IMR-90 (cell line): ENCODE measurements around the gene IL1RL1. TPM values are rescaled to one million over a fixed set of nuclear protein-coding genes. Genes with fewer than 3 reads are reported as not detected.

Source experiments
- ATAC-seq: fragments of 200-7000 bp; cut with Tn5 transposase; 2 replicates; pipeline ENCODE4 v1.9.1; 2020; ENCODE audit warnings: low read depth, mild to moderate bottlenecking, moderate library complexity
- BruUV-seq: library from RNA; stranded (reverse); fragments of 400-500 nt; replicated peaks from 2 replicates; lab custom pipeline; 2021; lab: Mats Ljungman, UMichigan
- CTCF ChIA-PET: fragments of 300-600 bp; formaldehyde crosslinking; extraction: SDS; loops from one replicate; lab custom pipeline; 2021; ENCODE audit warnings: antibody characterized with exemption; lab: Yijun Ruan, JAX
- POLR2A ChIA-PET: fragments of 300-600 bp; sonication (Branson Sonifier 250); formaldehyde crosslinking; loops from one replicate; lab custom pipeline; 2022; ENCODE audit warnings: antibody characterized with exemption; ENCODE audit not compliant: unreplicated experiment; lab: Charles Lee
- DNase-seq: peaks from one replicate; pipeline ENCODE4 v3.0.0; 2013
- H2AFZ ChIP-seq: replicated peaks from 2 replicates; pipeline ENCODE3; 2013; ENCODE audit warnings: low read length, mild to moderate bottlenecking; ENCODE audit not compliant: poor library complexity
- H2AK5ac ChIP-seq: 2 replicates; pipeline ENCODE4 v1.6.1; 2013; ENCODE audit warnings: low read depth, low read length, inconsistent platforms
- H2AK9ac ChIP-seq: replicated peaks from 2 replicates; pipeline ENCODE3; 2013; ENCODE audit warnings: mild to moderate bottlenecking, low read depth, low read length, moderate library complexity; ENCODE audit not compliant: poor library complexity
- H2BK120ac ChIP-seq: 2 replicates; pipeline ENCODE4 v1.6.1; 2013; ENCODE audit warnings: low read depth, low read length, inconsistent platforms
- H2BK15ac ChIP-seq: 3 replicates; pipeline ENCODE4 v1.6.1; 2013; ENCODE audit warnings: low read depth, low read length, inconsistent platforms
- H2BK20ac ChIP-seq: 2 replicates; pipeline ENCODE4 v1.6.1; 2013; ENCODE audit warnings: low read depth, mild to moderate bottlenecking, inconsistent platforms, low read length, moderate library complexity
- H2BK5ac ChIP-seq: 2 replicates; pipeline ENCODE4 v1.6.1; 2013; ENCODE audit warnings: mild to moderate bottlenecking, low read depth, low read length, inconsistent platforms; ENCODE audit not compliant: poor library complexity, severe bottlenecking
- H3K14ac ChIP-seq: replicated peaks from 2 replicates; pipeline ENCODE4 v1.6.1; 2013; ENCODE audit warnings: low read depth, low read length, inconsistent platforms
- H3K18ac ChIP-seq: 2 replicates; pipeline ENCODE4 v1.6.1; 2013; ENCODE audit warnings: low read depth, low read length, control low read depth
- H3K23ac ChIP-seq: 2 replicates; pipeline ENCODE4 v1.6.1; 2013; ENCODE audit warnings: low read depth, low read length, inconsistent platforms
- H3K27ac ChIP-seq: 2 replicates; pipeline ENCODE4 v1.5.1; 2013; ENCODE audit warnings: mild to moderate bottlenecking, control low read depth, low read length; ENCODE audit not compliant: insufficient read depth
- H3K27me3 ChIP-seq: 2 replicates; pipeline ENCODE4 v1.6.1; 2013; ENCODE audit warnings: low read length; ENCODE audit not compliant: control insufficient read depth, insufficient read depth
- H3K36me3 ChIP-seq: 2 replicates; pipeline ENCODE4 v1.6.1; 2013; ENCODE audit warnings: low read length, mixed read lengths; ENCODE audit not compliant: control insufficient read depth, insufficient read depth
- H3K4ac ChIP-seq: 2 replicates; pipeline ENCODE4 v1.6.1; 2013; ENCODE audit warnings: low read depth, low read length, inconsistent platforms
- H3K4me1 ChIP-seq: 2 replicates; pipeline ENCODE4 v1.6.1; 2013; ENCODE audit warnings: low read length, mixed read lengths; ENCODE audit not compliant: control insufficient read depth, insufficient read depth
- H3K4me2 ChIP-seq: 2 replicates; pipeline ENCODE4 v1.6.1; 2013; ENCODE audit warnings: low read depth, mild to moderate bottlenecking, control low read depth, low read length, moderate library complexity
- H3K4me3 ChIP-seq: 2 replicates; pipeline ENCODE4 v1.5.1; 2013; ENCODE audit warnings: low read depth, mild to moderate bottlenecking, control low read depth, low read length, moderate library complexity; ENCODE audit not compliant: insufficient read depth
- H3K56ac ChIP-seq: 2 replicates; pipeline ENCODE4 v1.6.1; 2013; ENCODE audit warnings: low read length, inconsistent platforms; ENCODE audit not compliant: insufficient read depth; ENCODE audit errors: extremely low read depth
- H3K79me1 ChIP-seq, 2 experiments: 2 replicates each; pipeline ENCODE4 v1.6.1; 2013; ENCODE audit warnings: low read length in 2 of 2, inconsistent platforms in 1 of 2, low read depth in 1 of 2
- H3K9ac ChIP-seq: 2 replicates; pipeline ENCODE4 v1.6.1; 2013; ENCODE audit warnings: low read depth, low read length, control low read depth
- H3K9me1 ChIP-seq: 2 replicates; pipeline ENCODE4 v1.6.1; 2013; ENCODE audit warnings: low read length, inconsistent platforms; ENCODE audit not compliant: insufficient read depth
- H3K9me3 ChIP-seq: 2 replicates; pipeline ENCODE4 v1.6.1; 2013; ENCODE audit warnings: low read length; ENCODE audit not compliant: control insufficient read depth, insufficient read depth
- H4K20me1 ChIP-seq: 2 replicates; pipeline ENCODE4 v1.6.1; 2013; ENCODE audit warnings: low read length, inconsistent platforms; ENCODE audit not compliant: insufficient read depth
- H4K5ac ChIP-seq: 2 replicates; pipeline ENCODE4 v1.6.1; 2013; ENCODE audit warnings: mild to moderate bottlenecking, low read depth, low read length, control low read depth
- H4K8ac ChIP-seq, 2 experiments: 2 replicates each; pipeline ENCODE4 v1.6.1; 2013; ENCODE audit warnings: low read depth in 2 of 2, low read length in 2 of 2, control low read depth in 1 of 2, inconsistent platforms in 1 of 2
- H4K91ac ChIP-seq: 2 replicates; pipeline ENCODE4 v1.6.1; 2013; ENCODE audit warnings: low read depth, low read length, inconsistent platforms; ENCODE audit not compliant: insufficient read depth
- MXI1 ChIP-seq: IDR thresholded peaks from 2 replicates; pipeline ENCODE4 v1.6.1; 2012; ENCODE audit warnings: low read depth, mild to moderate bottlenecking, low read length, moderate library complexity, borderline replicate concordance
- RAD21 ChIP-seq: IDR thresholded peaks from 2 replicates; pipeline ENCODE4 v1.6.1; 2012; ENCODE audit warnings: low read length, improper control_type of control experiment
- RCOR1 ChIP-seq: IDR thresholded peaks from 2 replicates; pipeline ENCODE4 v1.6.1; 2012; ENCODE audit warnings: mild to moderate bottlenecking, low read length, improper control_type of control experiment; ENCODE audit not compliant: insufficient replicate concordance
- RFX5 ChIP-seq: IDR thresholded peaks from 2 replicates; pipeline ENCODE4 v1.8.0; 2012; ENCODE audit warnings: low read depth, mild to moderate bottlenecking, low read length, moderate library complexity
- SMC3 ChIP-seq: fragments of 150-350 bp; IDR thresholded peaks from 2 replicates; pipeline ENCODE4 v1.6.1; 2016; ENCODE audit warnings: low read depth, mild to moderate bottlenecking, antibody characterized with exemption, low read length, moderate library complexity
- dilution Hi-C: fragments of 300-500 bp; cut with HindIII; formaldehyde crosslinking; loops from one replicate; pipeline ENCODE4 v1.14.3; 2018; ENCODE audit warnings: low sequenced_read_pairs; ENCODE audit not compliant: unreplicated experiment
- in situ Hi-C: fragments of 300-500 bp; cut with MboI; formaldehyde crosslinking; loops from 3 replicates; pipeline ENCODE4 v1.14.3; 2019; ENCODE audit warnings: low sequenced_read_pairs, inconsistent platforms, mixed read lengths
- intact Hi-C: fragments of 100-400 bp; cut with micrococcal nuclease; formaldehyde crosslinking; loops from 2 replicates; pipeline ENCODE4 v1.10.0; 2022
- polyA plus RNA-seq, 3 experiments: library from polyadenylated mRNA; depleted of rRNA; stranded (reverse); fragments of >200 nt; gene quantifications; 2 replicates each; pipeline ENCODE4 v1.2.3, GENCODE V29; 2012; ENCODE audit warnings: low replicate concordance in 1 of 3
- total RNA-seq: library from RNA; depleted of rRNA; stranded (reverse); fragments of >200 nt; gene quantifications from 2 replicates; pipeline ENCODE4 v1.2.3, GENCODE V29; 2012

Gene IL1RL1
- total and polyA plus RNA-seq, 2 of the 4 experiments (the other 2 are of a cell fraction): under 0.01 to 0.14 TPM

DNA sequence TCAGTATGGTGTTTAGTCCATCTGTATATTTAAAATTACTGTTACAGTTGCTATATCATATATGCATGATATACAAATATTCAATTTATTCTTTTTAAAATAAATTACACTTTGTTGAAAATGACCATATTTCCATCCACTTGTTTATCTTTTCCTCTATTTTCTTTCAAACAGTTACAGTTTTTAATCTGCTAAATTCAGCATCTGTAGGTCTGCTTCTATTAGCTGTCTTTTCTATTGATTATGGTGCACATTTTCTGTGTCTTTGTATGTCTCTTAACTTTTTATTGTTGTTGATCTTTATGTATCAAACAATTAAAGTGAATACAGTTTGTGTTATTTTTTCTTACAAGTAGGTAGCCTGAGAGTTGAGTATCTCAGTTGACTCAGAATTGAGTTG, 72.4 kb downstream of the IL1RL1 start:
- H2AK5ac ChIP-seq: no peak overlapping the region
- H3K4me1 ChIP-seq: no peaks in the 10 kb centered on the region
- in situ Hi-C loops: no loop called here
- no peak overlapping the region for H2AFZ ChIP-seq
- H3K79me1 ChIP-seq: no peaks in the 10 kb centered on the region
- H2BK5ac ChIP-seq: no peak overlapping the region
- no peak overlapping the region for H2BK20ac ChIP-seq
- H3K4me3 ChIP-seq: no peak overlapping the region
- H2AK9ac ChIP-seq: no peak overlapping the region
- CTCF ChIA-PET: no interaction called here
- no peak overlapping the region for H2BK15ac ChIP-seq
- intact Hi-C loops: no loop called here
- no TSS peak for BruUV-seq
- no peak overlapping the region for H3K56ac ChIP-seq
- dilution Hi-C loops: no loop called here
- peaks cover 3% of the 10 kb centered on the region; the same call in 1 of the 2 replicates for H3K9me3 ChIP-seq
- ATAC-seq (no peak), DNase-seq (no peak)
- no peak overlapping the region for H2BK120ac ChIP-seq
- no peak overlapping the region for H3K9ac ChIP-seq
- no peak overlapping the region for H3K4me2 ChIP-seq
- H4K5ac ChIP-seq: no peak overlapping the region
- H4K20me1 ChIP-seq: no peaks in the 10 kb centered on the region
- H3K36me3 ChIP-seq: no peaks in the 10 kb centered on the region
- H3K27ac ChIP-seq: no peak overlapping the region
- no peak overlapping the region for H3K18ac ChIP-seq
- H3K9me1 ChIP-seq: no peaks in the 10 kb centered on the region
- H3K14ac ChIP-seq: no peak overlapping the region
- TF ChIP-seq MXI1 (no peak), SMC3 (no peak), RCOR1 (no peak), RFX5 (no peak), RAD21 (no peak)
- H4K8ac ChIP-seq: no peak overlapping the region
- POLR2A ChIA-PET: no interaction called here
- no peak overlapping the region for H4K91ac ChIP-seq
- H3K23ac ChIP-seq: no peak overlapping the region
- H3K27me3 ChIP-seq: peaks cover 2% of the 10 kb centered on the region; the same call in 1 of the 2 replicates
- no peak overlapping the region for H3K4ac ChIP-seq
